K562 (cell line): ENCODE measurements around the gene DAPK2. TPM values are rescaled to one million over a fixed set of nuclear protein-coding genes. Genes with fewer than 3 reads are reported as not detected.

ENCODE experiments used
- ATAC-seq: fragments of 200-7000 bp; cut with Tn5 transposase; 3 replicates; pipeline ENCODE4 v1.9.1; 2020; ENCODE audit warnings: moderate library complexity
- BruUV-seq: library from RNA; stranded (reverse); fragments of 400-500 nt; replicated peaks from 2 replicates; lab custom pipeline; 2021; lab: Mats Ljungman, UMichigan
- CTCF ChIA-PET: fragments of 300-600 bp; formaldehyde crosslinking; extraction: SDS; loops from one replicate; lab custom pipeline; 2021; ENCODE audit warnings: low intra/inter-chr PET ratio; lab: Yijun Ruan, JAX
- POLR2A ChIA-PET: fragments of 300-600, 350-650 bp; sonication (Branson Sonifier 250); formaldehyde crosslinking; extraction: SDS; loops from one replicate; lab custom pipeline; 2021; ENCODE audit warnings: antibody characterized with exemption, inconsistent platforms; lab: Yijun Ruan, JAX
- DNase-seq, 4 experiments: peaks; one replicate each; pipeline versions ENCODE4 v3.0.0 to v3.0.0-alpha.2; 2011 to 2018; ENCODE audit warnings: low spot score in 3 of 4, mixed read lengths in 3 of 4; ENCODE audit errors: extremely low read depth in 1 of 4
- FAIRE-seq: peaks from 2 replicates; lab custom pipeline; 2011; peaks lifted over from hg19 to GRCh38; lab: Jason Lieb, UNC
- H2AFZ ChIP-seq: 2 replicates; pipeline ENCODE4 v1.6.0; 2011; ENCODE audit warnings: low read depth, low read length, control low read depth, inconsistent platforms
- H3K27ac ChIP-seq: fragments of 200-600 bp; 3 replicates; pipeline ENCODE4 v1.8.0; 2011; ENCODE audit warnings: low read depth, mild to moderate bottlenecking, control low read depth, inconsistent platforms, low read length, moderate library complexity, mixed read lengths; ENCODE audit errors: extremely low read depth
- H3K27me3 ChIP-seq, 2 experiments: fragments of 300-600 bp in 1 of 2; 2 replicates in 1 of 2; 3 replicates in 1 of 2; pipeline versions ENCODE4 v1.6.0 to v1.8.0; 2011; ENCODE audit warnings: inconsistent platforms in 2 of 2, low read length in 2 of 2, mild to moderate bottlenecking in 1 of 2, mixed read lengths in 1 of 2, moderate library complexity in 1 of 2; ENCODE audit not compliant: control insufficient read depth in 2 of 2, insufficient read depth in 2 of 2
- H3K36me3 ChIP-seq: fragments of 300-600 bp; 3 replicates; pipeline ENCODE4 v1.8.0; 2011; ENCODE audit warnings: mild to moderate bottlenecking, low read length, inconsistent platforms; ENCODE audit not compliant: control insufficient read depth, insufficient read depth
- H3K4me1 ChIP-seq, 2 experiments: fragments of 200-600 bp in 1 of 2; replicated peaks in 1 of 2; 2 replicates in 1 of 2; 3 replicates in 1 of 2; pipeline versions ENCODE4 v1.5.1 to v1.8.0; 2011; ENCODE audit warnings: inconsistent platforms in 2 of 2, low read length in 2 of 2, mild to moderate bottlenecking in 1 of 2, mixed read lengths in 1 of 2, moderate library complexity in 1 of 2; ENCODE audit not compliant: control insufficient read depth in 2 of 2, insufficient read depth in 2 of 2
- H3K4me2 ChIP-seq: 2 replicates; pipeline ENCODE4 v1.6.1; 2011; ENCODE audit warnings: low read length, control low read depth, inconsistent platforms, mixed read lengths; ENCODE audit not compliant: insufficient read depth
- H3K4me3 ChIP-seq: fragments of 200-600 bp; sonication (generic), shearing (Covaris generic); 2 replicates; pipeline ENCODE4 v1.5.1; 2016; ENCODE audit warnings: control low read depth, inconsistent platforms
- H3K79me2 ChIP-seq: fragments of 200-600 bp; 3 replicates; pipeline ENCODE4 v1.8.0; 2011; ENCODE audit warnings: low read length, inconsistent platforms; ENCODE audit not compliant: control insufficient read depth, insufficient read depth
- H3K9ac ChIP-seq, 2 experiments: 2 replicates each; pipeline versions ENCODE4 v1.6.0 to v1.6.1; 2011; ENCODE audit warnings: low read depth in 2 of 2, low read length in 2 of 2, control low read depth in 1 of 2, inconsistent platforms in 1 of 2, mild to moderate bottlenecking in 1 of 2, mixed read lengths in 1 of 2; ENCODE audit not compliant: insufficient read depth in 1 of 2
- H3K9me1 ChIP-seq: one replicate; pipeline ENCODE4 v1.6.0; 2011; ENCODE audit warnings: inconsistent platforms, mild to moderate bottlenecking, low read length, moderate library complexity; ENCODE audit not compliant: control insufficient read depth, insufficient read depth
- H3K9me3 ChIP-seq: replicated peaks from 2 replicates; pipeline ENCODE4 v1.5.1; 2011; ENCODE audit warnings: low read depth, low read length, inconsistent platforms; ENCODE audit not compliant: control insufficient read depth, insufficient read depth
- H4K20me1 ChIP-seq: replicated peaks from 2 replicates; pipeline ENCODE4 v1.6.1; 2011; ENCODE audit warnings: low read length, inconsistent platforms, mixed read lengths; ENCODE audit not compliant: control insufficient read depth, insufficient read depth
- ASH1L ChIP-seq: fragments of 450-650 bp; IDR thresholded peaks from 2 replicates; pipeline ENCODE4 v1.6.1; 2018; ENCODE audit warnings: borderline replicate concordance, mild to moderate bottlenecking, low read depth; ENCODE audit not compliant: partially characterized antibody
- MBD1 ChIP-seq: fragments of 250-450 bp; sonication (Bioruptor Pico); IDR thresholded peaks from 2 replicates; pipeline ENCODE4 v1.8.0; 2022; ENCODE audit warnings: inconsistent platforms
- NR3C1 ChIP-seq: sonication (generic); formaldehyde crosslinking; IDR thresholded peaks from 2 replicates; pipeline ENCODE4 v1.8.1; 2022; ENCODE audit warnings: missing genetic modification reagents
- PRMT5 ChIP-seq: sonication (generic); formaldehyde crosslinking; IDR thresholded peaks from 2 replicates; pipeline ENCODE4 v1.5.0; 2020; ENCODE audit warnings: missing genetic modification reagents
- PTTG1 ChIP-seq: fragments of 450-650 bp; IDR thresholded peaks from 2 replicates; pipeline ENCODE4 v1.6.1; 2016; ENCODE audit warnings: low read depth, mild to moderate bottlenecking, missing genetic modification characterization, missing compliant biosample characterization
- SIX5 ChIP-seq, 2 experiments: IDR thresholded peaks; 2 replicates each; pipeline ENCODE4 v1.6.1; 2011; ENCODE audit warnings: low read length in 2 of 2, borderline replicate concordance in 1 of 2, low read depth in 1 of 2, mild to moderate bottlenecking in 1 of 2, moderate library complexity in 1 of 2; ENCODE audit not compliant: insufficient read depth in 1 of 2
- SP2 ChIP-seq: IDR thresholded peaks from 2 replicates; pipeline ENCODE4 v1.6.1; 2011; ENCODE audit warnings: mild to moderate bottlenecking, low read depth, low read length, moderate library complexity; ENCODE audit not compliant: poor library complexity, severe bottlenecking; ENCODE audit errors: extremely low read depth
- ZC3H8 ChIP-seq: fragments of 450-650 bp; IDR thresholded peaks from 2 replicates; pipeline ENCODE4 v1.6.1; 2017
- ZFP36 ChIP-seq: fragments of 150-350 bp; IDR thresholded peaks from 2 replicates; pipeline ENCODE4 v1.6.1; 2018; ENCODE audit warnings: low read length, low read depth; ENCODE audit not compliant: partially characterized antibody
- ZNF347 ChIP-seq: fragments of 450-650 bp; formaldehyde crosslinking; IDR thresholded peaks from 2 replicates; pipeline ENCODE4 v1.4.0; 2020; ENCODE audit warnings: low read depth, mild to moderate bottlenecking, moderate library complexity
- ZNF699 ChIP-seq: fragments of 250-450 bp; sonication (Bioruptor Pico); IDR thresholded peaks from 2 replicates; pipeline ENCODE4 v1.8.0; 2021; ENCODE audit warnings: mild to moderate bottlenecking, moderate library complexity; ENCODE audit not compliant: insufficient replicate concordance
- ZNF764 ChIP-seq: fragments of 250-450 bp; sonication (Bioruptor Pico); IDR thresholded peaks from 2 replicates; pipeline ENCODE4 v1.4.0; 2020; ENCODE audit warnings: low read depth, mild to moderate bottlenecking, moderate library complexity
- WGBS: fragments of 100-300 bp; shearing (Covaris generic); methylation state at CpG from one replicate; pipeline ENCODE4 v1.1.6; 2016; ENCODE audit warnings: low coverage, mixed read lengths; ENCODE audit not compliant: insufficient coverage; ENCODE audit errors: missing lambda C conversion rate; 5-methylcytosine and 5-hydroxymethylcytosine counted together
- in situ Hi-C: fragments of 300-500 bp; cut with MboI; formaldehyde crosslinking; loops from 4 replicates; pipeline ENCODE4 v1.15.0; 2018; ENCODE audit warnings: inconsistent platforms, mixed read lengths
- intact Hi-C: fragments of 100-400 bp; cut with micrococcal nuclease; formaldehyde crosslinking; loops from 2 replicates; pipeline ENCODE4 v1.14.2; 2022
- polyA plus RNA-seq, 8 experiments: library from polyadenylated mRNA; depleted of rRNA in 4 of 8; stranded (reverse) in 5 of 8; unstranded in 3 of 8; fragments of >200 nt; fragmentation: Nextera tagmentation in 2 of 8; fragmentation: Illumina TruSeq in 1 of 8; extraction: Ambion mirVana in 2 of 8; extraction: Trizol in 1 of 8; gene quantifications; 2 replicates each; pipeline versions ENCODE4 v1.2.1 to v1.2.3, GENCODE V29; 2011 to 2014; ENCODE audit warnings: inconsistent platforms in 1 of 8, missing spikeins in 1 of 8
- total RNA-seq, 7 experiments: library from RNA; depleted of rRNA in 6 of 7; stranded (reverse); fragments of >200 nt in 6 of 7; fragmentation: Illumina TruSeq in 2 of 7; extraction: Trizol in 2 of 7; gene quantifications; 2 replicates each; pipeline versions ENCODE4 v1.2.1 to v1.2.3, GENCODE V29; 2011 to 2021; ENCODE audit warnings: low replicate concordance in 1 of 7

DAPK2 gene
- total and polyA plus RNA-seq, 9 of the 15 experiments (the other 6 are each of a cell fraction or from before 2014, with no cell fraction given), result 0.14 to 5.2 (median 2.2) TPM

GRCh38 chr15:63931556-63931955 lies 114.7 kb downstream of the DAPK2 start:
- Histone ChIP-seq H3K4me2 (no peak overlapping the region), H2AFZ (no peak overlapping the region), H3K9me1 (no peaks in the 10 kb centered on the region), H3K36me3 (no peaks in the 10 kb centered on the region), H3K4me3 (no peak overlapping the region), H3K79me2 (no peaks in the 10 kb centered on the region), H3K9me3 (no peaks in the 10 kb centered on the region), H4K20me1 (no peaks in the 10 kb centered on the region), H3K27ac (no peak overlapping the region), H3K9ac (no peak overlapping the region), H3K4me1 (peaks cover 2 to 4% of the 10 kb centered on the region in 2 experiments; a peak in 3 of 5 replicates), H3K27me3 (no peaks in the 10 kb centered on the region)
- TF ChIP-seq ZNF347 (CRISPR knock-in tag) (no peak), ZC3H8 (no peak), ZNF699 (no peak)
- no TSS peak for BruUV-seq
- FAIRE-seq (no peak), DNase-seq (no peak), ATAC-seq (no peak)
- intact Hi-C loops, result loop anchor here (10.0 kb wide), 1 partner anchor 63 kb away; no protein-coding TSS in a partner anchor
- CTCF ChIA-PET, result no interaction called here
- in situ Hi-C loops, result no loop called here
- 40% methylated on average over 4 of the region's 4 CpGs for WGBS
- POLR2A ChIA-PET, result interaction anchor here (1.8 kb wide), 1 partner anchor 12 kb away, joined by 7 read pairs; no protein-coding TSS in a partner anchor

- CTCF ChIA-PET, result no interaction called here
These were observed 116.3 kb downstream of the DAPK2 start for GRCh38 chr15:63930034-63930433.

More at GRCh38 chr15:63930034-63930433, 116.3 kb downstream of the DAPK2 start:
- peaks cover 2 to 4% of the 10 kb centered on the region in 2 experiments; a peak in 3 of 5 replicates for H3K4me1 ChIP-seq
- H3K4me3 ChIP-seq, result no peak overlapping the region
- no peak for DNase-seq
- ATAC-seq, result no peak
- BruUV-seq, result no TSS peak
- H3K36me3 ChIP-seq, result no peaks in the 10 kb centered on the region
- in situ Hi-C loops, result no loop called here
- H3K27ac ChIP-seq, result no peak overlapping the region
- POLR2A ChIA-PET, result interaction anchor here (1.8 kb wide), 1 partner anchor 13 kb away, joined by 7 read pairs; no protein-coding TSS in a partner anchor
- WGBS, result 76% methylated on average over 7 of the region's 7 CpGs
- FAIRE-seq, result no peak
- intact Hi-C loops, result loop anchor here (10.0 kb wide), 1 partner anchor 65 kb away; no protein-coding TSS in a partner anchor
- no peak overlapping the region for H2AFZ ChIP-seq
- no peaks in the 10 kb centered on the region for H3K9me3 ChIP-seq
- no peaks in the 10 kb centered on the region for H4K20me1 ChIP-seq
- H3K9ac ChIP-seq, result peak overlapping the region in 1 of 2 experiments; percentile 67; a peak in 1 of 4 replicates
- TF ChIP-seq PRMT5 (CRISPR knock-in tag) (no peak), ASH1L (no peak), ZFP36 (no peak), ZNF764 (CRISPR knock-in tag) (no peak), SP2 (no peak), PTTG1 (tag) (no peak), NR3C1 (CRISPR knock-in tag) (no peak), SIX5 (IDR thresholded peaks at IDR 0.05; ENCODE audit: borderline replicate concordance in 1 of 2, insufficient read depth in 1 of 2, low read depth in 1 of 2, low read length in 2 of 2) (no peak), MBD1 (CRISPR knock-in tag) (no peak)
- H3K4me2 ChIP-seq, result no peak overlapping the region
- H3K27me3 ChIP-seq, result no peaks in the 10 kb centered on the region
- H3K79me2 ChIP-seq, result no peaks in the 10 kb centered on the region
- H3K9me1 ChIP-seq, result no peaks in the 10 kb centered on the region
